Stimulated activated effector memory CD8-positive, alpha-beta T cell treated with anti-CD3 and anti-CD28 coated beads, Interleukin-12 subunit alpha, Interleukin-12 subunit beta, amount 100 ng/mL, for 72 hours (primary cell): ENCODE results near the gene MARCHF5.
"Not testable (repeated sequence)": the region's sequence is repeated elsewhere in the genome, so short reads cannot be mapped to it uniquely, and the experiment has no call there.

Experiments used
- ATAC-seq: fragments of 150-1000 bp; cut with Tn5 transposase; 2 replicates; pipeline ENCODE4 v1.10.0; 2021
- DNase-seq, 2 donors: peaks; one replicate each; pipeline ENCODE4 v3.0.0; 2021 to 2022; ENCODE audit warnings: low spot score in 2 of 2
- H3K27ac Mint-ChIP-seq: one replicate; pipeline ENCODE4 v1.8.0; 2022; ENCODE audit warnings: mild to moderate bottlenecking, mixed read lengths
- H3K36me3 Mint-ChIP-seq: one replicate; pipeline ENCODE4 v1.8.0; 2022; ENCODE audit warnings: mild to moderate bottlenecking, mixed read lengths
- H3K4me1 Mint-ChIP-seq: one replicate; pipeline ENCODE4 v1.8.0; 2022; ENCODE audit warnings: mixed read lengths
- H3K4me3 Mint-ChIP-seq: one replicate; pipeline ENCODE4 v1.8.0; 2022; ENCODE audit warnings: mild to moderate bottlenecking, mixed read lengths
- H3K9me3 Mint-ChIP-seq: one replicate; pipeline ENCODE4 v1.8.0; 2022; ENCODE audit warnings: mixed read lengths

MARCHF5 gene

GRCh38 chr10:92290076-92290836 lies 711 bp upstream of the MARCHF5 start:
- ATAC-seq = peak; percentile 44
- Mint-ChIP-seq H3K27ac (peak overlapping the region; percentile 83), H3K4me1 (peaks cover 19% of the 10 kb centered on the region), H3K9me3 (no peaks in the 10 kb centered on the region), H3K36me3 (peaks cover 25% of the 10 kb centered on the region), H3K4me3 (peak overlapping the region; percentile 82)
- peak in 1 of 2 donors; percentile 13 for DNase-seq

- ATAC-seq = no peak
- no peak for DNase-seq
- peaks cover 22% of the 10 kb centered on the region for H3K4me1 Mint-ChIP-seq
- H3K27ac Mint-ChIP-seq = peak overlapping the region; percentile 83
- H3K9me3 Mint-ChIP-seq = no peaks in the 10 kb centered on the region
- peaks cover 37% of the 10 kb centered on the region for H3K36me3 Mint-ChIP-seq
- peak overlapping the region; percentile 82 for H3K4me3 Mint-ChIP-seq
Observed at GRCh38 chr10:92291616-92291865, 574 bp downstream of the MARCHF5 start.

GRCh38 chr10:92291921-92292845 lies 1.2 kb downstream of the MARCHF5 start:
- Mint-ChIP-seq H3K36me3 (peaks cover 40% of the 10 kb centered on the region), H3K27ac (peak overlapping the region; percentile 83), H3K4me1 (peaks cover 22% of the 10 kb centered on the region), H3K9me3 (no peaks in the 10 kb centered on the region), H3K4me3 (peak overlapping the region; percentile 82)
- DNase-seq (peak; percentile 24 to 73), ATAC-seq (no peak)

- no peak overlapping the region for H3K27ac Mint-ChIP-seq
Observed at GRCh38 chr10:92298487-92298886, 7.5 kb downstream of the MARCHF5 start.

GRCh38 chr10:92303096-92303495 lies 12.1 kb downstream of the MARCHF5 start:
- Mint-ChIP-seq H3K27ac (no peak overlapping the region), H3K4me1 (peaks cover 42% of the 10 kb centered on the region), H3K9me3 (no peaks in the 10 kb centered on the region), H3K36me3 (peaks cover 6% of the 10 kb centered on the region), H3K4me3 (no peak overlapping the region)
- ATAC-seq = peak; percentile 81
- DNase-seq = no peak

More at GRCh38 chr10:92298487-92298886, 7.5 kb downstream of the MARCHF5 start:
- no peak for DNase-seq
- Mint-ChIP-seq H3K9me3 (no peaks in the 10 kb centered on the region), H3K36me3 (peaks cover 44% of the 10 kb centered on the region), H3K4me1 (peaks cover 40% of the 10 kb centered on the region), H3K4me3 (no peak overlapping the region)
- no peak for ATAC-seq

- Mint-ChIP-seq H3K9me3 (no peaks in the 10 kb centered on the region), H3K4me1 (peaks cover 36% of the 10 kb centered on the region), H3K27ac (no peak overlapping the region), H3K36me3 (peaks cover 6% of the 10 kb centered on the region), H3K4me3 (no peak overlapping the region)
- ATAC-seq (no peak), DNase-seq (no peak)
Observed at GRCh38 chr10:92304061-92304460, 13.1 kb downstream of the MARCHF5 start.

- no peak for DNase-seq
- H3K4me1 Mint-ChIP-seq = peaks cover 26% of the 10 kb centered on the region
- H3K36me3 Mint-ChIP-seq = peaks cover 6% of the 10 kb centered on the region
- no peaks in the 10 kb centered on the region for H3K9me3 Mint-ChIP-seq
- H3K27ac Mint-ChIP-seq = peak overlapping the region; percentile 60
- H3K4me3 Mint-ChIP-seq = no peak overlapping the region
- no peak for ATAC-seq
Observed at GRCh38 chr10:92305133-92306072, 14.4 kb downstream of the MARCHF5 start.

- no peak for ATAC-seq
- DNase-seq = no peak
- Mint-ChIP-seq H3K4me3 (no peak overlapping the region), H3K36me3 (peaks cover 31% of the 10 kb centered on the region), H3K9me3 (no peaks in the 10 kb centered on the region), H3K4me1 (peaks cover 9% of the 10 kb centered on the region), H3K27ac (no peak overlapping the region)
Observed at GRCh38 chr10:92309272-92309671, 18.3 kb downstream of the MARCHF5 start.

- H3K4me3 Mint-ChIP-seq = no peak overlapping the region
- no peaks in the 10 kb centered on the region for H3K9me3 Mint-ChIP-seq
- DNase-seq (no peak), ATAC-seq (no peak)
- no peaks in the 10 kb centered on the region for H3K4me1 Mint-ChIP-seq
- H3K27ac Mint-ChIP-seq = peak overlapping the region; percentile 40
- H3K36me3 Mint-ChIP-seq = peaks cover 56% of the 10 kb centered on the region
Observed at GRCh38 chr10:92313750-92314149, 22.8 kb downstream of the MARCHF5 start.

GRCh38 chr10:92316610-92317009 lies 25.6 kb downstream of the MARCHF5 start:
- Mint-ChIP-seq H3K4me1 (no peaks in the 10 kb centered on the region), H3K4me3 (no peak overlapping the region), H3K9me3 (no peaks in the 10 kb centered on the region), H3K36me3 (peaks cover 49% of the 10 kb centered on the region), H3K27ac (no peak overlapping the region)
- ATAC-seq = no peak
- DNase-seq = no peak

- H3K36me3 Mint-ChIP-seq = peaks cover 20% of the 10 kb centered on the region
- no peak overlapping the region for H3K4me3 Mint-ChIP-seq
- no peaks in the 10 kb centered on the region for H3K9me3 Mint-ChIP-seq
- peaks cover 24% of the 10 kb centered on the region for H3K4me1 Mint-ChIP-seq
- DNase-seq (no peak), ATAC-seq (no peak)
- no peak overlapping the region for H3K27ac Mint-ChIP-seq
Observed at GRCh38 chr10:92323079-92323478, 32.1 kb downstream of the MARCHF5 start.

- Mint-ChIP-seq H3K9me3 (no peaks in the 10 kb centered on the region), H3K27ac (no peak overlapping the region), H3K4me1 (peaks cover 31% of the 10 kb centered on the region), H3K4me3 (no peak overlapping the region), H3K36me3 (peaks cover 9% of the 10 kb centered on the region)
- DNase-seq = no peak
- no peak for ATAC-seq
Observed at GRCh38 chr10:92327445-92328433, 36.8 kb downstream of the MARCHF5 start.

- H3K27ac Mint-ChIP-seq = no peak overlapping the region
- DNase-seq (no peak), ATAC-seq (no peak)
- H3K36me3 Mint-ChIP-seq = peaks cover 6% of the 10 kb centered on the region
- no peak overlapping the region for H3K4me3 Mint-ChIP-seq
- peaks cover 20% of the 10 kb centered on the region for H3K4me1 Mint-ChIP-seq
- H3K9me3 Mint-ChIP-seq = no peaks in the 10 kb centered on the region
Observed at GRCh38 chr10:92328993-92329392, 38.0 kb downstream of the MARCHF5 start.

GRCh38 chr10:92329927-92330326 lies 39.0 kb downstream of the MARCHF5 start:
- H3K36me3 Mint-ChIP-seq, ATAC-seq, DNase-seq, H3K9me3 Mint-ChIP-seq, H3K4me3 Mint-ChIP-seq: not testable (repeated sequence)
- peak overlapping the region; percentile 18 for H3K27ac Mint-ChIP-seq
- peaks cover 20% of the 10 kb centered on the region for H3K4me1 Mint-ChIP-seq
